HG02870 (cell line): ENCODE measurements around the gene MICU2.

Experiments used
- ATAC-seq: cut with Tn5 transposase; IDR thresholded peaks from one replicate; pipeline ENCODE4 v1.9.1; 2021; ENCODE audit warnings: mild to moderate bottlenecking, moderate library complexity; ENCODE audit not compliant: unreplicated experiment

The MICU2 gene

GRCh38 chr13:21504379-21504778 is 99.6 kb downstream of the MICU2 start:
- ATAC-seq, result no peak

GRCh38 chr13:21501686-21502085 is 102.3 kb downstream of the MICU2 start:
- no peak for ATAC-seq

- no peak for ATAC-seq
Measured at GRCh38 chr13:21486322-21486721, 117.6 kb downstream of the MICU2 start.

- no peak for ATAC-seq
Measured at GRCh38 chr13:21483748-21484147, 120.2 kb downstream of the MICU2 start.

- no peak for ATAC-seq
Measured at GRCh38 chr13:21481359-21481758, 122.6 kb downstream of the MICU2 start.

- ATAC-seq, result no peak
Measured at GRCh38 chr13:21478881-21479808, 124.8 kb downstream of the MICU2 start.

- peak; percentile 88 for ATAC-seq
Measured at GRCh38 chr13:21476893-21477472, 127.0 kb downstream of the MICU2 start.

GRCh38 chr13:21475115-21475514 is 128.9 kb downstream of the MICU2 start:
- ATAC-seq, result no peak

- ATAC-seq, result no peak
Measured at GRCh38 chr13:21470785-21471184, 133.2 kb downstream of the MICU2 start.

- ATAC-seq, result no peak
Measured at GRCh38 chr13:21466527-21466926, 137.4 kb downstream of the MICU2 start.

- no peak for ATAC-seq
Measured at GRCh38 chr13:21465710-21466160, 138.2 kb downstream of the MICU2 start.

- ATAC-seq, result no peak
Measured at GRCh38 chr13:21463424-21463823, 140.5 kb downstream of the MICU2 start.

- ATAC-seq, result no peak
Measured at GRCh38 chr13:21461131-21461530, 142.8 kb downstream of the MICU2 start.

- peak; percentile 80 for ATAC-seq
Measured at GRCh38 chr13:21458813-21459701, 144.9 kb downstream of the MICU2 start, which contains the start of gene ZDHHC20. TSS of gene ZDHHC20 (minus strand) at chr13:21459303. CDS start at chr13:21459171, 132 bp downstream.

- ATAC-seq, result no peak
Measured at GRCh38 chr13:21458451-21458812, 145.5 kb downstream of the MICU2 start.

GRCh38 chr13:21453387-21454081 is 150.4 kb downstream of the MICU2 start:
- ATAC-seq, result no peak

GRCh38 chr13:21450936-21451335 is 153.0 kb downstream of the MICU2 start:
- no peak for ATAC-seq

GRCh38 chr13:21446656-21447055 is 157.3 kb downstream of the MICU2 start:
- no peak for ATAC-seq

GRCh38 chr13:21445759-21446158 is 158.2 kb downstream of the MICU2 start:
- no peak for ATAC-seq

- ATAC-seq, result no peak
Measured at GRCh38 chr13:21443171-21443570, 160.8 kb downstream of the MICU2 start.
